ENCODE results near the gene HDAC10. TPM values are rescaled to one million over a fixed set of nuclear protein-coding genes. Genes with fewer than 3 reads are reported as not detected.

The HDAC10 gene
- total RNA-seq, 4 donors from 2014 or later = 36.4 to 60.7 (median 45.7) TPM

GRCh38 chr22:50251477-50252081, 514 bp upstream of the HDAC10 start:
- no peak for DNase-seq (ENCODE audit: low spot score in 2 of 2)
- no peak overlapping the region for H3K4me3 ChIP-seq (ENCODE audit: low read depth, poor library complexity, severe bottlenecking)
- no peak for TF ChIP-seq POLR2A (IDR thresholded peaks at IDR 0.05)
- TF ChIP-seq CTCF (IDR thresholded peaks at IDR 0.05) = no peak
- intact Hi-C loops (cut with DNase I; ENCODE audit: low total_unique reads) = loop anchor here (5.0 kb wide), 1 partner anchor 91 kb away; the partner anchor contains the start of gene PPP6R2
- 9 to 22% methylated on average over 11 to 28 of the region's 36 CpGs for WGBS, 2 donors

GRCh38 chr22:50250249-50250554, 863 bp downstream of the HDAC10 start:
- DNase-seq (ENCODE audit: low spot score in 2 of 2) = no peak
- H3K4me3 ChIP-seq (ENCODE audit: low read depth, poor library complexity, severe bottlenecking) = no peak overlapping the region
- 74 to 81% methylated on average over 11 of the region's 11 CpGs for WGBS, 2 donors
- intact Hi-C loops (cut with DNase I; ENCODE audit: low total_unique reads) = loop anchor here (5.0 kb wide), 1 partner anchor 92 kb away; the partner anchor contains the start of gene PPP6R2
- TF ChIP-seq POLR2A (IDR thresholded peaks at IDR 0.05) (no peak), CTCF (IDR thresholded peaks at IDR 0.05) (no peak)

GRCh38 chr22:50249341-50250248, 1.5 kb downstream of the HDAC10 start:
- no peak for DNase-seq (ENCODE audit: low spot score in 2 of 2)
- TF ChIP-seq POLR2A (IDR thresholded peaks at IDR 0.05) (no peak), CTCF (IDR thresholded peaks at IDR 0.05) (no peak)
- intact Hi-C loops (cut with DNase I; ENCODE audit: low total_unique reads) = loop anchor here (5.0 kb wide), 1 partner anchor 93 kb away; the partner anchor contains the start of gene PPP6R2
- 86% methylated on average over 29 to 30 of the region's 32 CpGs for WGBS, 2 donors
- H3K4me3 ChIP-seq (ENCODE audit: low read depth, poor library complexity, severe bottlenecking) = no peak overlapping the region

- TF ChIP-seq CTCF (IDR thresholded peaks at IDR 0.05) (no peak), POLR2A (IDR thresholded peaks at IDR 0.05) (no peak)
- no peak for DNase-seq (ENCODE audit: low spot score in 2 of 2)
- 70 to 80% methylated on average over 16 to 25 of the region's 29 CpGs for WGBS, 2 donors
- intact Hi-C loops (cut with DNase I; ENCODE audit: low total_unique reads) = no loop called here
- no peak overlapping the region for H3K4me3 ChIP-seq (ENCODE audit: low read depth, poor library complexity, severe bottlenecking)
These were observed 2.6 kb downstream of the HDAC10 start for GRCh38 chr22:50248196-50249081.

- intact Hi-C loops (cut with DNase I; ENCODE audit: low total_unique reads) = no loop called here
- 10 to 26% methylated on average over 10 to 11 of the region's 16 CpGs for WGBS, 2 donors
These were observed 3.3 kb downstream of the HDAC10 start for GRCh38 chr22:50247748-50248147.

More at GRCh38 chr22:50247748-50248147, 3.3 kb downstream of the HDAC10 start:
- no peak for TF ChIP-seq POLR2A (IDR thresholded peaks at IDR 0.05)
- no peak for TF ChIP-seq CTCF (IDR thresholded peaks at IDR 0.05)
- DNase-seq (ENCODE audit: low spot score in 2 of 2) = no peak
- H3K4me3 ChIP-seq (ENCODE audit: low read depth, poor library complexity, severe bottlenecking) = no peak overlapping the region
